PFSK-1 (cell line): ENCODE measurements around the gene LHFPL3.

Source experiments
- TAF1 ChIP-seq: IDR thresholded peaks from 2 replicates; pipeline ENCODE4 v1.6.1; 2012; ENCODE audit warnings: low read length, control low read depth, borderline replicate concordance; ENCODE audit not compliant: insufficient read depth
- TF ChIP-seq, protein P1 (sequence below), 2 experiments: IDR thresholded peaks; 2 replicates each; pipeline versions ENCODE4 v1.6.1 to v1.8.0; 2011 to 2012; ENCODE audit warnings: low read depth in 2 of 2, low read length in 2 of 2, control low read depth in 1 of 2, inconsistent platforms in 1 of 2, mild to moderate bottlenecking in 1 of 2, moderate library complexity in 1 of 2; ENCODE audit not compliant: insufficient read depth in 1 of 2

DNA sequence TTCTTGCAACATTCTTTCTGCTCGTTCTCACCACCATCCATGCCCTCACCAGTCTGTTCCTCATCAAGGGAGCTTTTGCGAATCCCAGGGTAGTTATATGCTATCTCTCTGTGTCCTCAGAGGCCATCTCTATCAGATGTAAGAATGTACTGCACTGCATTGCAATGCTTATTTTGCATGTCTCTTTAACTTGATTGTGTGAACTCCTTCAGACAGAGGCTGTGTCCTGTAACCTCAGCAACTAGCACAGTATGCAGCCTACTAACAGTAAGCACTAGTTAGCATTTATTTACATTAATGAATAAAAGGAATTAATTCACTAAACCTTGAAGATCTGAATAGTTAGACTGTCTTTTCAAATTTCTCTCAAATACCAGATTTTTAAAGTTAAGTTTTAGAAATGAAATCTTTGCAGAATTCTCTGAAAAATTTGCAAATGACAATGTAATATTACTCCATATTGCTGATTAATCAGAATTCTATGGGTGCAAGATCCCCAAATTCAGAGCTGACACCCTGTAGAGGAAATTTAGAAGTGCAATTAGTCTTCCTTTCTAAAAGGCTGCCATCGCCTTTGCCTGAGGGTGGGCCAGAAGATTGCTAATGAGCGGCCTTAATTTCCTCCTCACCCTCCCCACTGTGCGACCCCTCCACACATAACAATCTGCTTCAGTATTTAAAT lies 10.3 kb upstream of the LHFPL3 start:
- TF ChIP-seq TAF1, result no peak
- TF ChIP-seq, protein P1, sequence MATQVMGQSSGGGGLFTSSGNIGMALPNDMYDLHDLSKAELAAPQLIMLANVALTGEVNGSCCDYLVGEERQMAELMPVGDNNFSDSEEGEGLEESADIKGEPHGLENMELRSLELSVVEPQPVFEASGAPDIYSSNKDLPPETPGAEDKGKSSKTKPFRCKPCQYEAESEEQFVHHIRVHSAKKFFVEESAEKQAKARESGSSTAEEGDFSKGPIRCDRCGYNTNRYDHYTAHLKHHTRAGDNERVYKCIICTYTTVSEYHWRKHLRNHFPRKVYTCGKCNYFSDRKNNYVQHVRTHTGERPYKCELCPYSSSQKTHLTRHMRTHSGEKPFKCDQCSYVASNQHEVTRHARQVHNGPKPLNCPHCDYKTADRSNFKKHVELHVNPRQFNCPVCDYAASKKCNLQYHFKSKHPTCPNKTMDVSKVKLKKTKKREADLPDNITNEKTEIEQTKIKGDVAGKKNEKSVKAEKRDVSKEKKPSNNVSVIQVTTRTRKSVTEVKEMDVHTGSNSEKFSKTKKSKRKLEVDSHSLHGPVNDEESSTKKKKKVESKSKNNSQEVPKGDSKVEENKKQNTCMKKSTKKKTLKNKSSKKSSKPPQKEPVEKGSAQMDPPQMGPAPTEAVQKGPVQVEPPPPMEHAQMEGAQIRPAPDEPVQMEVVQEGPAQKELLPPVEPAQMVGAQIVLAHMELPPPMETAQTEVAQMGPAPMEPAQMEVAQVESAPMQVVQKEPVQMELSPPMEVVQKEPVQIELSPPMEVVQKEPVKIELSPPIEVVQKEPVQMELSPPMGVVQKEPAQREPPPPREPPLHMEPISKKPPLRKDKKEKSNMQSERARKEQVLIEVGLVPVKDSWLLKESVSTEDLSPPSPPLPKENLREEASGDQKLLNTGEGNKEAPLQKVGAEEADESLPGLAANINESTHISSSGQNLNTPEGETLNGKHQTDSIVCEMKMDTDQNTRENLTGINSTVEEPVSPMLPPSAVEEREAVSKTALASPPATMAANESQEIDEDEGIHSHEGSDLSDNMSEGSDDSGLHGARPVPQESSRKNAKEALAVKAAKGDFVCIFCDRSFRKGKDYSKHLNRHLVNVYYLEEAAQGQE (IDR thresholded peaks at IDR 0.05; ENCODE audit: insufficient read depth in 1 of 2, low read depth in 2 of 2, low read length in 2 of 2), result no peak
